Activated CD4-positive, alpha-beta T cell treated with anti-CD3 and anti-CD28 coated beads, Interleukin-2, amount 50 U/mL, for 4 hours (primary cell): ENCODE measurements around the gene DNAH12.

Experiments
- DNase-seq, 2 experiments: peaks; one replicate each; pipeline ENCODE4 v3.0.0-alpha.2; 2020

Gene DNAH12, protein sequence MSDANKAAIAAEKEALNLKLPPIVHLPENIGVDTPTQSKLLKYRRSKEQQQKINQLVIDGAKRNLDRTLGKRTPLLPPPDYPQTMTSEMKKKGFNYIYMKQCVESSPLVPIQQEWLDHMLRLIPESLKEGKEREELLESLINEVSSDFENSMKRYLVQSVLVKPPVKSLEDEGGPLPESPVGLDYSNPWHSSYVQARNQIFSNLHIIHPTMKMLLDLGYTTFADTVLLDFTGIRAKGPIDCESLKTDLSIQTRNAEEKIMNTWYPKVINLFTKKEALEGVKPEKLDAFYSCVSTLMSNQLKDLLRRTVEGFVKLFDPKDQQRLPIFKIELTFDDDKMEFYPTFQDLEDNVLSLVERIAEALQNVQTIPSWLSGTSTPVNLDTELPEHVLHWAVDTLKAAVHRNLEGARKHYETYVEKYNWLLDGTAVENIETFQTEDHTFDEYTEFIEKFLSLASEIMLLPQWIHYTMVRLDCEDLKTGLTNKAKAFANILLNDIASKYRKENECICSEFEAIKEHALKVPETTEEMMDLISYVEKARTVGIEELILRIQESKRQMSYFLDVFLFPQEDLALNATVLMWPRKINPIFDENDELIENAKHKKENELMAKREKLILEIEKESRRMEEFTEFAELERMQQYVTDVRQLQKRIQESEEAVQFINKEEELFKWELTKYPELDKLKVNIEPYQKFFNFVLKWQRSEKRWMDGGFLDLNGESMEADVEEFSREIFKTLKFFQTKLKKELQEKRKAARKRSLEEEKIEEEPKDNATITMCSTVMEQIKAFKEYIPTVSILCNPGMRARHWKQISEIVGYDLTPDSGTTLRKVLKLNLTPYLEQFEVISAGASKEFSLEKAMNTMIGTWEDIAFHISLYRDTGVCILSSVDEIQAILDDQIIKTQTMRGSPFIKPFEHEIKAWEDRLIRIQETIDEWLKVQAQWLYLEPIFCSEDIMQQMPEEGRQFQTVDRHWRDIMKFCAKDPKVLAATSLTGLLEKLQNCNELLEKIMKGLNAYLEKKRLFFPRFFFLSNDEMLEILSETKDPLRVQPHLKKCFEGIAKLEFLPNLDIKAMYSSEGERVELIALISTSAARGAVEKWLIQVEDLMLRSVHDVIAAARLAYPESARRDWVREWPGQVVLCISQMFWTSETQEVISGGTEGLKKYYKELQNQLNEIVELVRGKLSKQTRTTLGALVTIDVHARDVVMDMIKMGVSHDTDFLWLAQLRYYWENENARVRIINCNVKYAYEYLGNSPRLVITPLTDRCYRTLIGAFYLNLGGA (N-terminal part only)

DNA sequence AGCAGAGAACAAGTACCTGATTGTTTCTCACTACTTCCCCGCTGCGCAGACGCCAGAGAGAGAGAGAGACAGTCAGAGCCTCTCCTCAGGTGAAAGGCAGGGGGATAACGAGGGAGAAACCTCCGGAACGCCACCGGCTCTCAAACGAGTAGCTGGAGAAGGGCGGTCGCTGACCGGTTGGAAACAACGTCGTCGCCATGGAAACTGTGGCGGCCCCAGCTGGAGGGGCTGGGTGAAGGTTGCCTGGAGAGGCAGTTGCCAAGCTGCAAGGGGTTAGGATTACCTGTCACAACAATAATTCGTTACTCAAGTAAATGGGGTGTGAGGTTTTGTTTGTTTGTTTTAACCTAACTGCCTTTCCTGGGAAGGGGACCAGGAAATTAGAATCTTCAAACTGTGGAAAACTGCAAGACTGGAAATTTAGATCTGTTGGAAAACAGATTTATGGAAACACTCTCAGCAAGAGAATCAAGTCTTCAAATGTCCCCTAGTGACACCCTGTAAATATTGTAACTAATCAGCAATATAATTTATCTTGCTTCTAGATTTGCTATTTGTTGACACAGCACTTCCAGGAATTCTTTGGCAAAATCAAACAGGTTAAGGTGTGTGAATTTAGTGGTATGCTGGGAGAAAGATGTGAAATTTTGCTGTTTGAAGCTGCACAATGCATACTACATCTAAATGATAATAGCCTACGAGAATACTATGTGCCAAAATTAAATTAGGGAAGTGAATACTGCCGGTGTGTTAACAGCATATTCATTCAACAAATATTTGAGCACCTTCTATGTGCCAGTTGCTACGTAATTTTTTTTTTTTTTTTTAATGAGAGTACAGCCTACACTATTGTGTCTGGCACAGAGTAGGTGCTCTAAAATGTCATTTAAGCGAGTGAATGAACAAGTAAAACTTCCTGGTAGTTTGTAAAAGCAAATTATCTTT, at the start of gene DNAH12:
Gene DNAH12, minus strand, starts transcription at position 164 of the 945 bp plus-strand sequence. CDS start 1,474 bp downstream, outside the sequence.
- DNase-seq: no peak

- no peak for DNase-seq
Measured at GRCh38 chr3:57592306-57592705, 48.2 kb upstream of the DNAH12 start.

- no peak for DNase-seq
Measured at GRCh38 chr3:57587905-57588304, 43.8 kb upstream of the DNAH12 start.

GRCh38 chr3:57586778-57587177, 42.6 kb upstream of the DNAH12 start:
- DNase-seq: no peak

DNA sequence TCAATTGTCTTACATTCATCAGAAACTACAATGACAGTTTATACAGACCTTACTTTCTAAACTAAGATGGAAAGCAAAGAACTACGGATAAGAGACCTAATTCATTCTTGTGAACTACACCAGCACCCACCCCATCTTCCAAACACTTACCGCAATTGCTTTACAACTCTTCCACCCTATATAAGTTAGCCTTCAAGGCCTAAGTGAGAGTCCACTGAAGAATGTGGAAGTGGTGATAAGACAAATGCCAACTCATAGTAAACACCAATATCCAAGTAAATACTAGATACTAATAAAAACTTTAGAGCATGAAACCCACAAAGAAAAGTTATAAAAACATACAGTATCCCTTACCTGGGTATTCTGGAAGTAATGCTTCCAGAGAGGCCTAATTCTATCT, 39.4 kb upstream of the DNAH12 start:
- no peak for DNase-seq

GRCh38 chr3:57582474-57583168, 38.5 kb upstream of the DNAH12 start:
- no peak for DNase-seq

DNA sequence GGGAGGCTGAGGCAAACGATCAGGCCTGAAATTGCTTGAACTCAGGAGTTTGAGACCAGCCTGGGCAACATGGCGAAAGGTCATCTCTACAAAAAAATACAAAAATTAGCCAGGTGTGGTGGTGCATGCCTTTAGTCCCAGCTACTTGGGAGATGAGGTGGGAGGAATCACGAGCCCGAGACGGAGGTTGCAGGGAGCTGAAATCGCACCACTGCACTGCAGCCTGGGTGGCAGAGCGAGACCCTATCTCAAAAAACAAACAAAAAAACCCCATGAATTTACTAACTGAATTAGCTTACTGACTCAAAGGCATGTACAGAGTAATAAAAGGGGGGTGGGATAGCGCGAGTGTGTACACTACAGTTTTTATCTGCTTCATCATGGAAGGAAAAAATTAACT, 33.7 kb upstream of the DNAH12 start:
- no peak for DNase-seq

GRCh38 chr3:57575966-57576626, 32.0 kb upstream of the DNAH12 start:
- no peak for DNase-seq

DNA sequence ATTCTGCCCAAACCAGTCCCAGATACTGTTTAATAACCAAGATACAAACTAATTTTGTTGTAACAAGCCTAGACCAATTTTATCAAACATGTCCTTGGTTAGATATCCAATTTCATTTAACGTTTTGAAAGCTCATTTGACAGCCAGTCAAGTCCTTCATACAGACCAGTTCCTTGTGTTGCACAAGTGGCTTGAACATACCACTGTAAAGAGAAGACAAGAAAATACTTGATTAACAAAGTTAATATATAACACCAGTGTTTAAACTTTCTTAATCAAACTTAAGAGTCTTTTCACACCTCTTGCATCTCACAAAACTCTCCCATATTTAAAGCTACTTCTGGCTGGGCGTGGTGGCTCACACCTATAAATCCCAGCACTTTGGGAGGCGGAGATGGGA, 28.0 kb upstream of the DNAH12 start:
- no peak for DNase-seq

DNA sequence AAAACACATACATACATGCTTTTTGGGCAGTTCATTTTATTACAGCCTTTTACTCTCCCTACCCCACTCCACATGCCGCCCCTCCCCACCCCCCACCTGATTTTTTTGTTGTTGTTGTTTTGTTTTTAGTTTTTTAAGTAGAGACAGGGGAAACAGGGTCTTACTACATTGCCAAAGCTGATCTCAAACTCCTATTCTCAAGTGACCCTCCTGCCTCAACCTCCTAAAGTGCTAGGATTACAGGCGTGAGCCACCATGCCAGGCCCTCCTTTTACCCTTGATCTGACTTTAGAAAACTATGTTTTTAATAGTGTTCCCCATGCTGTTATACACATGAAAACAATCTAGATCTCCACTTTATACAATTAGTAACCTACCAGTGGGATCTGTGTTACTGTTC, 26.7 kb upstream of the DNAH12 start:
- DNase-seq: no peak

- no peak for DNase-seq
Measured at GRCh38 chr3:57569859-57570450, 25.8 kb upstream of the DNAH12 start.

DNA sequence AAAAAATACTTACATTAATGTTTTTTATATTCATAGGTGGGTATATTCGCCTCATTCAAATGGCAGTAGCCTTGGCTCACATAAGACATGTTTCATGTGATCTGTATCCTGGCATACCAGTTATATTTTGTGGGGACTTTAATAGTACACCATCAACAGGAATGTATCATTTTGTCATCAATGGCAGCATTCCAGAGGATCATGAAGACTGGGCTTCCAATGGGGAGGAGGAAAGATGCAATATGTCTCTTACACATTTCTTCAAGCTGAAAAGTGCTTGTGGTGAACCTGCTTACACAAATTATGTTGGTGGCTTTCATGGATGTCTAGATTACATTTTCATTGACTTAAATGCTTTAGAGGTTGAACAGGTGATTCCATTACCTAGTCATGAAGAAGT, 15.4 kb upstream of the DNAH12 start:
- no peak for DNase-seq

DNA sequence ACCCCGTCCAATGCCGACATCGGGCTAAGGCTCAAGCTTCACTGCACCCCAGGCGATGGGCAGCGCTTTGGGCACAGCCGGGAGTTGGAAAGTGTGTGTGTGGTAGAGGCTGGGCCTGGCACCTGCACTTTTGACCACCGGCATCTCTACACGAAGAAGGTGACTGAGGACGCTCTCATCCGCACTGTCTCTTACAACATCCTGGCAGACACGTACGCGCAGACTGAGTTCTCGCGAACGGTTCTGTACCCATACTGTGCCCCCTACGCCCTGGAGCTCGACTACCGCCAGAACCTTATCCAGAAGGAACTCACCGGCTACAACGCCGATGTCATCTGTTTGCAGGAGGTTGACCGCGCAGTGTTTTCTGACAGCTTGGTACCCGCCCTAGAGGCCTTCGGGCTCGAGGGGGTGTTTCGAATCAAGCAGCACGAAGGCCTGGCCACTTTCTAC, 13.0 kb upstream of the DNAH12 start:
- DNase-seq: peak; percentile 12 to 15

DNA sequence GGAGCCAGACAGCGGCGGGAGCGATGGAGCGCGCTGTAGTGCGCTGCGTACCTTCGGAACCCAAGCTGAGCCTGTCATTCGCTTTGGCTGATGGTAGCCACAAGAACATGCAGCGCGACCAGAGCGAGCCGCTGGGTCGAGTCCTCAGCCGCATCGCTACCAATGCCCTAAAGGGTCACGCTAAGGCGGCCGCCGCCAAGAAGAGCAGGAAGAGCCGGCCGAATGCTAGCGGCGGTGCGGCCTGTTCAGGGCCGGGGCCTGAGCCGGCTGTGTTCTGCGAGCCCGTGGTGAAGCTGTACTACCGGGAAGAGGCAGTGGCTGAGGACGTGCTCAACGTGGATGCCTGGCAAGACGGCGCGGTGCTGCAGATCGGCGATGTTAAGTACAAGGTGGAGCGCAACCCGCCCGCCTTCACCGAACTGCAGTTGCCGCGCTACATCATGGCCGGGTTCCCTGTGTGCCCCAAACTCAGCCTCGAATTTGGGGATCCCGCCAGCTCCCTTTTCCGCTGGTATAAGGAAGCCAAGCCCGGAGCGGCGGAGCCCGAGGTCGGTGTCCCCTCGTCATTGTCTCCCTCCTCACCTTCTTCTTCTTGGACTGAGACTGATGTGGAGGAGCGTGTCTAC, 12.4 kb upstream of the DNAH12 start:
- DNase-seq: peak in 1 of 2 experiments; percentile 17

- DNase-seq: peak; percentile 76 to 80
Measured at GRCh38 chr3:57555738-57556458, 11.8 kb upstream of the DNAH12 start, which contains the start of gene PDE12. PDE12 (plus strand) TSS chr3:57556274; CDS start chr3:57556380, 106 bp downstream.

DNA sequence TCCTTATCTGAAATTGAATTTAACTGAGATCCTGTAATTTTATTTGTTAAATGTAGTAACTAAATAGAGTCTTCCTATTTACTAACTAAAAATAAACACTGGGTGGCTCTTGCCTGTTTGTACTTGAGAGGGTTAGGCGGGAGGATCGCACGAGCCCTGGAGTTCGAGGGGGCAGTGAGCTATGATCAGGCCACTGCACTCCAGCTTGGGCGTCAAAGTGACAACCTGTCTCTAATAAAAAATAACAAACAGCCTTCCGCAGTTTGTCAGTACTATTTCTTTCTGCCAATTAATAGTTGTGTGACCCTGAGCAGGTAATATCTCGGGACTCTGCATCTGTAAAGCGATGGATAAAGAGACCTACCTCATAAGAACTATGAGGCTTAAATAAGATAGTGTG, 11.2 kb upstream of the DNAH12 start:
- DNase-seq: no peak

- no peak for DNase-seq
Measured at GRCh38 chr3:57546616-57547015, 2.5 kb upstream of the DNAH12 start.

- no peak for DNase-seq
Measured at GRCh38 chr3:57545636-57546268, 1.6 kb upstream of the DNAH12 start.
